ENCODE results near the gene THAP4.
"Not testable (repeated sequence)": the region's sequence is repeated elsewhere in the genome, so short reads cannot be mapped to it uniquely, and the experiment has no call there.

Gene THAP4

DNA sequence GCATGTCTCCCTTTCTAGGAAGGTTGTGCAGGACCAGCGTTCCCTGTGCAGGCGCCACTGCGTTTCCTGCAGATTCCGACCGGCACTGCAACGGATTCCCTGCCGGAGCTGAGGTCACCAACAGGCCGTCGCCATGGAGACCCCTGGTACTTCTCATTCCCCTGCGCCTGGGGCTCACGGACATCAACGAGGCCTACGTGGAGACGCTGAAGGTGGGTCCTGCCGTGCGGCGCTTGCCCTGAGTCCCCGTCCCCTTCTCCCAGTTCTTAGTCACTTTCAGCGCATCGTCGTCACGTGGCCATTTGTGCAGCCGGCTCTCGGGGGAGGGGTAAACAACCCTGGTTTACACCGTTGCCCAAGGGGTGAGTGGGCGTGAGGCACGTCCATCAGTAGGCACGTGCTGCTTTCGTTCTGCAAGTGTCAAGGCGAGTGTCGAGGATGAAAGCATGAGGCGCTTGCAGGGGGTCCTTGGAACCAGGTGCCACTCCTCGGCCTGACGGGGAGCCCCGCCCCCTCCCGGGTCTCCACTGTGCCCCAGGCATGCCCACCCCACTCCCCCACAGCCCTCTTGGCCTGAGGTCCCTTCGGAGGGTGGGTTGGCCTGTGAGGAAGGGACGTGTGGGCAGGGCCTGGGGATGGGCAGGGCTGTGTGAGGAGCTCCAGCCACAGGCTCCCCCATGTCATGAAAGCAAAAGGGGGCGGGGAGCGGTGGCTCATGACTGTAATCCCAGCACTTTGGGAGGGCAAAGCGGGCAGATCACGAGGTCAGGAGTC is 29.9 kb upstream of the THAP4 start:
- no peak for FAIRE-seq

DNA sequence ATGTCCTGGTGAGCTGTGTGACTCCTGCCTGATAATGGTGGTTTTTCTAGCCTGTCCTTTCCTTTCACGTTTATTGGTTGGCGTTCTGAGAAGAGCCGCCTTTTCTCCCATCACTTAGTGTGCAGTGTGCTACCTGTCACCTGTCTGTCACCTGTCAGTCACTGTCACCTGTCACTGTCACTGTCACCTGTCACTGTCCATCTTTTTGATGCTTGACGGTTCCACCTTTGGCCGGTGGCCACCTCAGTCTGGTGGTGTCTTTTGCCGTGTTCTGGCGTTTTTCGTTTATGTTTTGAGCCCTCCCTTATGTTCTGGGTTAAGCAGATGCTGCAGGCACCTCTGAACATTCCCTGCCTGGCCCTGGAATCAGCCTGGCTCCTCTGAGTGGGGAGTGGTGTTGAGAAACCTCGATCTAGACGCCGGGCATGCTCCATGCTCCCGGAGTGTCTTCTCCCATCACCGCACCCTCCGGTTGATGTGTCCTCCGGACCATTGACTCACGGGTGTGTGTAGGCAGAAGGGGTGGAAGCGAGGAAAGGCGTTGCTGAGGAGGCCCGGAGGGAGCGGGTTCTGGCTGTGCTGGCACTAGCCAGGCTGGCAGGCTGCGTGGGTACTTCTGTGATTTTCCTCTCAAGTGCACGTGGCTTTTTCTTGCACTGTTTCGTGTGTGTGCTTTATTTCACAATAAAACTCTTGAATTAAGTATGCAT is 28.9 kb upstream of the THAP4 start:
- FAIRE-seq (no peak), DNase-seq (ENCODE audit: extremely low spot score, insufficient read length, low read depth) (no peak)

More for the DNA sequence above, 29.9 kb upstream of the THAP4 start:
- no peak for DNase-seq (ENCODE audit: extremely low spot score, insufficient read length, low read depth)

DNA sequence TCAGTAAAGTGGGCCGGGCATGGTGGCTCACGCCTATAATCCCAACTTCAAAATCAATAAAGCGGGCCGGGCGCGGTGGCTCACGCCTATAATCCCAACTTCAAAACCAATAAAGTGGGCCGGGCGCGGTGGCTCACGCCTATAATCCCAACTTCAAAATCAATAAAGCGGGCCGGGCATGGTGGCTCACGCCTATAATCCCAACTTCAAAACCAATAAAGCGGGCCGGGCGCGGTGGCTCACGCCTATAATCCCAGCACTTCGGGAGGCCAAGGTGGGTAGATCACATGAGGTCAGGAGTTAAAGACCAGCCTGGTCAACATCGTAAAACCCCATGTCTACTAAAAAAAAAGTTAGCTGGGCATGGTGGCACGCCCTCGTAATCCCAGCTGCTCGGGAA is 25.8 kb upstream of the THAP4 start:
- DNase-seq (ENCODE audit: extremely low spot score, insufficient read length, low read depth); FAIRE-seq: not testable (repeated sequence)

DNA sequence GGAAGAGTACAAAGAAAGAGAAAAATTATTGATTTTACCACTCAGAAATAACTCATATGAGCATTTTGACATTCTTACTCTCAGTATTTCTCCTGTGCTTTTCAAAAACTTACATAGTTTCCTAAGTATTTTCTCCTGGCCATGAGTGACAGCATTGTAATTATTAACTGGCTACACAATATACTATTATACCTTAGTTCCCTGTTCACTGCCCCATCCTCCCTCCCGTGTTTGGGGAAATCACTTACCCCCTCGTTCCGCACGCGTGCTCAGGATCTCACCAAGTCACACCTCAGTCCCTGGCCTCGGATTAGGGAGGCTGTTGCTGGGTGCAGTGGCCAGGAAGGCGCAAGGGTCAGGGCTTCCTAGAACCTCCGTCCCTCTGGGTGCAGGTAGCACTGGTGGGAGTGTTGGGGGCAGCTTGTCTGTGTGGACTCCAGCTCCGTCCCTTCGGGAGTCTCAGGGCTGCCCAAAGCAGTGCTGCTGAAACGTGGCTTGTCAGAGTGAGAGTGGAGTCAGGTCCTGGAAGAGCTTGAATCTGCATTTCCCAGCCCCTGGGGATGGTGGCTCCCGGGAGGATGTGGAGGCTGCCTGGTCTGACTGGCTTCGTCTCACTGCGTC is 23.7 kb upstream of the THAP4 start:
- no peak for FAIRE-seq
- DNase-seq (ENCODE audit: extremely low spot score, insufficient read length, low read depth): no peak

DNA sequence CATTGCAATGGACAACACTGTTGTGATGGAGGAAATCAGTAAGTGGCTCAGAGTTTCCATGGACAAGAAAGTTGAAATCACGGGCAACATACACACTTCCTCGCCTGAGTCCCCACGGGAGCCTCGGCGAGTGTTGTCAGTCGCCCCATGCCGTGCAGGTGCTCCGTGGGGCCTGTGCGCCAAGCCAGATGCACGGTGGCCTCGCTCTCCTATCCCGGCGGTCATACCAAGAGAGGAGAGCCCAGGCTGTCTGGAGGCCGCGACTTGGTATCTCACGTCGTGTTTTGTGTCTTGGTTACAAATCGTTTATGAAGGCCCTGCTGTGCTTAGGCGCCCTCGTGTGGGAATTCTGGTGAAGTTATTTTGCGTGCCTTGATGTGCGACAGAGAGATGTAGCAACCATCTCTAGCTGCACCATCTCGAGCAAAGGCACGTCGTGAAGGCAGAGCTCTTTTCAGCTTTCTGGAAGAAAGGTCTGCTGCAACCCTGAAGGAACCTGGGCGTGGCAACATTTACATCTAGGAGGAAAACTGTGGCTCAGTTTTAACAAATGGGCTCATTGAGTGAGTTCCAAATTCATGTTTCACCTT is 22.3 kb upstream of the THAP4 start:
- DNase-seq (ENCODE audit: extremely low spot score, insufficient read length, low read depth) (no peak), FAIRE-seq (peak; percentile 15)

DNA sequence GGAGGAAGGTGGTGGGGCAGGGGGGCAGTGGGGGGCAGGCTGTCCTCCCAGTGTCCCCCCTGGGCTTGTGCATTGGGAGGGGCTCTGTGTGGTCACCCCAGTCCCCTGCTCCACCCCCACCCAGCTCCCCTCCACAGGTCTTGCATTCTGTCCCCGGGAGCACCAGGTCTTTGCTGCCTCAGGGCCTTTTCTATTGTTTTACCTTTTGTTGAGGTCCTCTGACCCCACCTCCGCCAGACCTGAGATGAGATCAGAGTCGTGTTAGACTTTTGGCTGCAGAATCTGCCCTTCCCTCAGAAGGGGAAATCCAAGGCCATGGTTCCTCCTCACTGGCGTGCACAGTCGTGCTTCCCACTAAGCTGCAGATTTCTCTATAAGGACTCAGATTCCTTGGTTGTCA is 21.3 kb upstream of the THAP4 start:
- no peak for FAIRE-seq
- DNase-seq (ENCODE audit: extremely low spot score, insufficient read length, low read depth): no peak

DNA sequence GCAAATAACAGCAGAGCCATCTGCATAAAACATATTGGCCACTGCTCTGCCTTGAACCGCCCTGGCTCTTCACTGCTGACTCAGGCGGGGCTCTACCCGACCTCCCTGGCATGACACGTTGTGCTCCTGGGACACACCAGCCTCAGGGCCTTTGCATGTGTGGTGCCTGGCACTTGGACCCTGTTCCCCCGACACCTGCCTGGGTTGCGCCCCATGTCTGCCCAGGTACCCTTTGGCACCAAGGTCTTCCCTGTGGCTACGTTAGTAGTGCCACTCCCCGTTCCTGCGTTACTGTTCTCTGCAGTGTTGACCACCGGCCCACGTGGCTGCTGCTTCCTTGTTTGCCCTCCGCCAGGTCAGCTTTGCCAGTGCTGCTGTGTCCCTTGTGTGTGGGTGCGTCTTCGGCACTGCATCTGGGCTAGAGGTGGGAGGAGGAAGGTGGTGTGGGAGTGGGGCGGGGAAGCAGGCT is 20.9 kb upstream of the THAP4 start:
- no peak for FAIRE-seq
- DNase-seq (ENCODE audit: extremely low spot score, insufficient read length, low read depth): no peak

DNA sequence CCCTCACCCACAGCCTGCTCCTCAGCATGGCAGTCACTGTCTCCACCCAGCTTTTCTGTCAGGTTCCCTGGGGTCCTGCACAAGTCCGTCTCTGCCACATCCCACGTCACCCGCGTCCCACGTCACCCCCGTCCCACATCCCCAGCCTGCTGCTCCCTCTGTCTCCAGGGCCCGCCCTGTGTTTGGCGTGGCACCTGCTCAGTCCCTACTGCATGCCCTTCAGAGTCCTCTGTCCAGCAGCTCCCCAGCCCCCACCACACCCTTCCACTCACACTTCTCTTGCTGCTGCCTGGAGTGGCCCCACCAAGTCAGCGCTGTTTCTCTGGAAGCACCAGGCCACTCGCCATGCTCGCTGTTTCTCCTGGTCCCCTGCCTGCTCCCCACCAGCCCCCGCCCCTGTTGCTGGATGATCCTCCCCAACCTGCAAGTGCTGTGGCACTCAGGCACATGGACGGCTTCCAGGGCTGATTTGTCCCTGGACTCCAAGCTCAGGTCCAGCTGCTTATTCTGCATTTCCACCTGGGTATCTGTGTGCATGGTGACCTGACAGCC is 19.3 kb upstream of the THAP4 start:
- no peak for DNase-seq (ENCODE audit: extremely low spot score, insufficient read length, low read depth)
- FAIRE-seq: no peak

DNA sequence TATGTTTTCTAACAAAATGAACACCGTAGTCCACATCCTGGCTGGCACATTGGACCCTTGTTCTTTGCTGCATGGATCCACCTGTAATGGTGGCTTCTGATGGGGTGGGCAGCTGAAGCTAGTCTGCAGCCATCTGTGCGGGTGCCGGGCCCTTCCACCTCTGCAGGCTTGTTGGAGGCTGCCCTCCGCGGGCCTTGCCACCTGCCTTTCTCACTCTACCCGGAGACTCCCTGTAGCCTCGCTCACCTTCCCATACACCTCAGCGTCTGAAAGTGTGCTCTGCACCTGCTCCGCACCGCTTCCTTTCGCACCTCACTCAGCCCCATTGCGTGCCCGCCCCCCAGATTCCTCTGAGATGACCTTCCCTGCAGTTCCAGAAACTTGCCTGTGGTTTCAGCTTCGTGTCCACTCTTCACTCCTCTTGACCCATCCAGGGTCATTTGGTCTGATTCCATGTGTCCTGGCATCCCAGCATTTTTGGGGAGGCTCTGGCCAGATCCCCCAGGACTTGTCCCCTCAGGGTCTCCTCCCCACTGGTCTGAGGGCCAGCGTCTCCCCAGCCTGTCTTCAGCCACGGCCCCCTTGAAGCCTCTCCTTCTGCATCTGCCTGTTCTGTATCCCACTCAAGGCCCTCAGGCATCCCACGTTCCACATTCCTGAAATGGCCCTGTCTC is 18.7 kb upstream of the THAP4 start:
- FAIRE-seq (no peak), DNase-seq (ENCODE audit: extremely low spot score, insufficient read length, low read depth) (no peak)

DNA sequence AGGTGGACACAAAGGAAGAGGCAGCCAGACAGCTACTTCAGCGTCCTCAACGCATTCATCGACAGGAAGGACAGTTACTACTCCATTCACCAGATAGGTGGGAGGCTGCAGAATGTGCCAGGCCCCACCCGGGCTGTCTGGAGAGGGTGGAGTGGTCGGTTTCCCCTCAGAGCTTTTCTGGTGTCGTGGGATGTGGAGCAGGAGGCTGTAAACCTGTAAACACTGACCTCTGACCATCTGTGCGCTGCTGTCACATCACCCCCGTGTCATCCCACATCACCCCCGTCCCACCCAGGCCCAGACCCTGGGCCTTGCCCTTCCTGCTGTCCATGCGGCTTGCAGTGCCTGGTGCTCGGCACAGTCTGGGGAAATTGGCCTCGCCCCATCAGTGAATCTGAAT is 17.6 kb upstream of the THAP4 start:
- FAIRE-seq (no peak), DNase-seq (ENCODE audit: extremely low spot score, insufficient read length, low read depth) (no peak)

DNA sequence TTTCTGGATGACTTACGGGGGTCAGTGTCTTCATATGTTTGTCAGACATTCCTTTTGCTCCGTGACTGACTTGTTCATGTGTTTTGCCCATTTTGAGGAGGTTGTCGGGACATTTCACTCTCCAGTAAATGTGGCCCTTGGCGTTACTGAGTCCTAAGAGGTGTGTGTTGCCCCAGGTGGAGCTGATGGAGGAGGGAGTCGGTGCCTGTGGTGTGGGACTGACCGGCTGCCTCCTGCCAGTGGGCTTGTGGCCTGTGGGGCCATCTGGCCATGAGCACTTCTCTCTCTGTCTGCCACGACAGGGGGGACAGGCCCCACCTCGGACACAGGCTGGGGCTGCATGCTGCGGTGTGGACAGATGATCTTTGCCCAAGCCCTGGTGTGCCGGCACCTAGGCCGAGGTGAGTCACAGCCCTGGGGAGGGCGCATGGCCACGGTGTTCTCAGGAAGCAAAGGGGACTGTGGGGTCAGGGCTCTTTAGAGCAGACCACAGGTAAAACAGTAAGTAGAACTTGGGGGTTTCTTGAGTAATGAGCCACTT is 16.3 kb upstream of the THAP4 start:
- DNase-seq (ENCODE audit: extremely low spot score, insufficient read length, low read depth) (no peak), FAIRE-seq (no peak)

DNA sequence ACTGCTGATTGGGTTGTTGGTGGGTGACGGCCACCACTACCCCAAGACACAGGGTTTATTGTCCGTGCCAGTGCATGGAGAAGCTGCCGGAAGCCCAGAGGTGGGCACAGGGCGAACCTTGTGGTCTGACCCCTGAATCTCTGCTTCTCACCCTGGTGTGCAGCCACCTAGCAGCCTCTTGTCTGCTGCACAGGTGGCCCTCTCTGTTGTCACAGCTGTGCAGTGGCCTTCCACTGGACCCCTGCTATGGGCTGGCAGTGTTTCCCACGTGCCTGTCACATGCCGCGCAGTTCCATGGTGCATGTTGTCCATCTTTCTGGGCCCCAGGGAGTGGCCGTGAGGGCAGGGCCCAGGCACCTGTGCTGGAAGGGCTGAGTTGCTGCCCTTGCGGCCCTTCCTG is 15.8 kb upstream of the THAP4 start:
- DNase-seq (ENCODE audit: extremely low spot score, insufficient read length, low read depth) (no peak), FAIRE-seq (no peak)

DNA sequence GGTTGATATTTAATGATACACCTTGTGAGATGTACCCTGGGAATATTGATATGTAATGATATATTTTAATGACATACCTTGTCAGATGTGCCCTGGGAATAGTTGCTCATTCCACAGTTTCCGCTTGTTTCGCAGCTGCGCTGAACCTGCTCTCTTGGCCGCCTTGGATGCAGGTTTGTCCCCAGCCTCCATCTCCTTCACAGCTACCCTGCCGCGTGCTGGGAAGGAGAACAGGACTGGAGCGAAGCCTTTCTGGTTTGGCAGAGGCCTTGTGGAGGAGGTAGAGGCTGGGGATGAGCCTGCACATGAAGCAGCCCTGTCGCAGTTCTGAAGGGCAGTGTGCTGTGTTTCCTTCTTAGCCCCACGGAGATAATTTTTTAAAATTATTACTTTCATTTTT is 15.2 kb upstream of the THAP4 start:
- no peak for FAIRE-seq
- no peak for DNase-seq (ENCODE audit: extremely low spot score, insufficient read length, low read depth)

DNA sequence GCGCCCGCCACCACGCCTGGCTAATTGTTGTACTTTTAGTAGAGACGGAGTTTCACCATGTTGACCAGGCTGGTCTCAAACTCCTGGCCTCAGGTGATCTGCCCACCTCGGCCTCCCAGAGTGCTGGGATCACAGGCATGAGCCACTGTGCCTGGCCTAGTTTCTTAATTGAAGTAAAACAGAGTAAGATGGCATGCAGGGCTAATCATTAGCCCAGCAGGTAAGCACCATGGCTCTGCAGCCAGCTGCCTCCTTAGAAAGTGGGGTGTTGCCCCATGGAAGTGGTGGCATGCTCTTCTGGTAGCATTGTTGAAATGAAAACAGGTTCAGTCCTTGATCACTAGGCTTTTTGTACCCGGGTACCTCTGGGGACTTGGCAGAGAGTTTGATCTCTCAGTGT is 13.0 kb upstream of the THAP4 start:
- no peak for DNase-seq (ENCODE audit: extremely low spot score, insufficient read length, low read depth)
- FAIRE-seq: no peak

DNA sequence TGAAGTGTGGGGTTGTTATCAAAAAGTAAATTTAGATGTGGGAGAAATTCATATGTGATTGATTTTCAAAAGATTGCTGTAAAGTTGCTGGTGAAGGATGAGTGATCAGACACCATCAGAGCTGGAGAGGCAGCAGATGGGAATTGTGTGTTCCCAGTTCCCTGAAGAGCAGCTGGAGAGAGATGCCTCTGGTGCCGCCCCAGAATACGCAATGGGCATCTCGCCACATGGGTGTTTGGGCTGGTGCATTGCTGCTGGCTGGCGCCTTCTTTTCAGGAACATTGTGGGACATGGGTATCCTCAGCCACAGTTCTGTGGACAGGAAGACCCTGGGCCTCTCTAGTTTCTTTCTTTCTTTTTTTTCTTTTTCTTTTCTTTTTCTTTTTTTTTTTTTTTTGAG is 12.4 kb upstream of the THAP4 start:
- no peak for FAIRE-seq
- no peak for DNase-seq (ENCODE audit: extremely low spot score, insufficient read length, low read depth)

DNA sequence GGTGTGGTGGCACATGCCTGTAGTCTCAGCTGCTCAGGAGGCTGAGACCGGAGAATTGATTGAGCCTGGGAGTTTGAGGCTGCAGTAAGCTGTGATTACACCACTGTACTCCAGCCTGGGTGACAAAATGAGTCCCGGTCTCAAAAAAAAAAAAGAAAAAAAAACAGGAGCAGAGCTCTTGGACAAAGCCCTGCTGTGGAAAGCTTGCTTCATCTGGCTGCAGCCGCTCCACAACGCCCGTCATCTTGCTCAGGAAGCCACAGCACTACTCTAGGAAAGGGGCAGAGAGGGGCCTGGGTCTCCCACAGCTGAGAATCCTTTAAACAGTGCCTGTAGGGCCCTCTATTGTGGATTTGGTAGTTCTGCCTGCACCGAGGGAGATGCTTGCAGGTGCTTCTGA is 11.5 kb upstream of the THAP4 start:
- no peak for DNase-seq (ENCODE audit: extremely low spot score, insufficient read length, low read depth)
- no peak for FAIRE-seq

DNA sequence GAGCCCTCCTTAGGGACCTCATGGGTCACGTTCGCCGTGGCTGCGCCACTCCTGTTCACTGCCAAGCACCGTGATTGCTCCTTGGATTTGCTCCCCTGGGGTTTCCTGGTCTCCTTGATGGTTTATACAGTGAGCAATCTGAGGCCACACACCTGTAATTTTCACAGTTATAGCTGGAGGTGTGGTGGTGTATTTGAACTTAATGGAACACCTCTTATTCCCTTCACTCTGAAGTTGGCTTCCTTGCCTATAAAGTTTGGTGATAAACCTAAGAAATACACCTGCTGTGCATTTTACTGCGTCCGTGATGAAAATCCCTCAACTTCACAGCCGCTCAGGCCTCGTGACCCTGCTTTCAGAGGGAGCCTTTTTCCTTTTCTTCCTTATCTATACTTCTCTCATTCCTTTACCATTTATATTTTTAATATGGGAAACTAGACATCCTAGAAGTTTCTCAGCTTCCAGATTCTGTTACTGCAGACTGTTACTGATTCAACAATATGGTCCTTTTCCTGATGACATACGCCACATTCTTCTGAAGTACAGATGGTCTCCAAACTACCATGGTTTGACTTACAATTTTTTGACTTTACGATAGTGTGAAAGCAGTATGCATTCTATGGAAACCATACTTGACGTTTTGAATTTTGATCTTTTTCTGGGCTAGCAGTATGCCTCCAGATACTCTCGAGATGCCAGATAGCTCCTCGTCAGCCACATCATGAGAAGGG is 9.1 kb upstream of the THAP4 start:
- DNase-seq (ENCODE audit: extremely low spot score, insufficient read length, low read depth) (no peak), FAIRE-seq (no peak)

DNA sequence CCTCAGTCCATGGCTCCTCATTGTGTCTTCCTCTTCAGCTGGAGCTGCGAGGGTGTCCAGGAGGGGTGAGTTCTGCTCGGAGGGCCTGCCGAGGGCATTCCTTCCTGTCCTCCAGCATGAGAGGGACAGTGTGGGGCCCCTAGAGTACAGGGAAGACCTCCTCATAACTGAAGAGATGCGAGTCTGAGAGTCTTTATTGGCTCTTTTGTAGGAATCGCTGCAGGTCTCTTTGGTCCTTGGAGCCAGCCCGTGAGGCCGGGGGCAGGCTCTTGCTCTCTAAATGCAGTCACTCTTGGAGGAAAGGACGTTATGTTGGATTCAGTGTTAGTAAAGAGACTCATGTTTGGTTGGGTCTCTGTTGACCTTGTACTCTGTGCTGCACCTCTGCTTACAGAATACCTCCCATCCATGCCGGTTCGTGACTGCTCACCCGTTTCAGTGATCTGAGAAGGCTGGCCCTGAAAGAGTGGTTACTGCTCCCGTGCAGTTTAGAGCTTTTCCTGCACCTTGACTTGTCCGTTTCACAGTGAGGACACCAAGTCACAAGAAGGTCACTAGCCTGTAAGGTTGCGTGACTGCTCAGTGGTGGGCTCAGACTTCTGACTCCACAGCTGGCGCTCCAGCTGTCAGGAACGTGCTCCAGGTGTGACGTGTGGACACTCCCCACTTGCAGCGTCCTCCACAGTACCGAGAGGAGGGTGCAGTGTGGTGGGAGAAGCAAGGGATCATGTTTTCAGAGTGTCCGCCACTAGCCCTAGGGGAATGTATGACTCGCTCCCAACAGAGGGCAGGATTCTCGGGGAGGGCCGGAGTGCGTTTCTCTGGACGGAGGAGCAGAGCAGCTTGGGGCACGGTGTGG is 8.3 kb upstream of the THAP4 start:
- no peak for DNase-seq (ENCODE audit: extremely low spot score, insufficient read length, low read depth)
- no peak for FAIRE-seq
